Measurements from ENCODE around the gene WWOX. TPM values are rescaled to one million over a fixed set of nuclear protein-coding genes. Genes with fewer than 3 reads are reported as not detected.

Gene WWOX
- total and polyA plus RNA-seq, 2 of the 13 experiments (the other 11 are each of a cell fraction or from before 2014, with no cell fraction given): 9.1 to 37.4 TPM

- DNase-seq (ENCODE audit: low spot score) (no peak), FAIRE-seq (no peak), ATAC-seq (no peak)
- TF ChIP-seq EP300 (IDR thresholded peaks at IDR 0.05; ENCODE audit: low read depth in 2 of 2, low read length in 2 of 2): no peak
- no peak for TF ChIP-seq EP300 (CRISPR knock-in tag; IDR thresholded peaks at IDR 0.05; ENCODE audit: borderline replicate concordance)
- TF ChIP-seq YEATS2 (CRISPR knock-in tag; IDR thresholded peaks at IDR 0.05; ENCODE audit: borderline replicate concordance): no peak
- no peak for TF ChIP-seq AFF4 (CRISPR knock-in tag; IDR thresholded peaks at IDR 0.05)
- no peak for TF ChIP-seq ZNF552 (CRISPR knock-in tag; IDR thresholded peaks at IDR 0.05; ENCODE audit: borderline replicate concordance)
- TF ChIP-seq ZNF576 (CRISPR knock-in tag; IDR thresholded peaks at IDR 0.05): no peak
- no peak for TF ChIP-seq POLR2AphosphoS2 (IDR thresholded peaks at IDR 0.05; ENCODE audit: low read depth, low read length)
- TF ChIP-seq BRF2 (CRISPR knock-in tag; IDR thresholded peaks at IDR 0.05): no peak
- no peak for TF ChIP-seq KDM5A (IDR thresholded peaks at IDR 0.05; ENCODE audit: borderline replicate concordance, low read length)
- no peak for TF ChIP-seq PPARG (CRISPR knock-in tag; conservative IDR thresholded peaks at IDR 0.05)
- TF ChIP-seq JARID2 (CRISPR knock-in tag; IDR thresholded peaks at IDR 0.05; ENCODE audit: insufficient replicate concordance): no peak
- no peak for TF ChIP-seq RORA (CRISPR knock-in tag; IDR thresholded peaks at IDR 0.05)
- TF ChIP-seq ZNF678 (CRISPR knock-in tag; IDR thresholded peaks at IDR 0.05): no peak
- no peak for TF ChIP-seq NCOA5 (CRISPR knock-in tag; IDR thresholded peaks at IDR 0.05)
- TF ChIP-seq NKX3-1 (CRISPR knock-in tag; IDR thresholded peaks at IDR 0.05): no peak
- TF ChIP-seq HNF4A (CRISPR knock-in tag; IDR thresholded peaks at IDR 0.05): no peak
- no peak for TF ChIP-seq ARHGAP35 (CRISPR knock-in tag; IDR thresholded peaks at IDR 0.05; ENCODE audit: borderline replicate concordance)
- no peak for TF ChIP-seq ZBTB10 (CRISPR knock-in tag; IDR thresholded peaks at IDR 0.05; ENCODE audit: borderline replicate concordance)
Measured at GRCh38 chr16:78230832-78231231, 131.4 kb downstream of the WWOX start.

More at GRCh38 chr16:78230832-78231231, 131.4 kb downstream of the WWOX start:
- Histone ChIP-seq H3K9ac (ENCODE audit: insufficient read depth, low read depth, low read length) (no peak overlapping the region), H3K27ac (ENCODE audit: extremely low read length, insufficient read depth, low read length) (no peak overlapping the region), H3K4me1 (ENCODE audit: insufficient read depth, low read length) (peaks cover 25% of the 10 kb centered on the region), H3K9me3 (ENCODE audit: low read length) (no peaks in the 10 kb centered on the region), H3K79me2 (ENCODE audit: insufficient read depth, low read length) (no peaks in the 10 kb centered on the region), H3K4me3 (replicated peaks in 1 of 3; ENCODE audit: insufficient read depth in 1 of 3, low read depth in 2 of 3, low read length in 3 of 3) (no peak overlapping the region), H3K4me2 (ENCODE audit: low read depth, low read length) (no peak overlapping the region), H4K20me1 (ENCODE audit: insufficient read depth, low read length) (no peaks in the 10 kb centered on the region), H2AFZ (ENCODE audit: low read length) (no peak overlapping the region), H3K36me3 (replicated peaks in 1 of 2; ENCODE audit: control insufficient read depth in 1 of 2, insufficient read depth in 2 of 2, low read length in 2 of 2) (no peaks in the 10 kb centered on the region), H3K27me3 (ENCODE audit: control insufficient read depth in 1 of 2, insufficient read depth in 2 of 2, low read length in 2 of 2) (no peaks in the 10 kb centered on the region)
- BruUV-seq (replicated peaks): no TSS peak
- intact Hi-C loops (cut with micrococcal nuclease; ENCODE audit: unreplicated experiment) (no loop called here), in situ Hi-C loops (cut with HindIII; ENCODE audit: extremely low pct_ligation_motif_present, low pct_unique_long_range_greater_than_20kb) (loop anchor here (5.0 to 25.0 kb wide), 4 partner anchors 109 to 1381 kb away; partner anchors contain the start of gene MAF)
- WGBS (ENCODE audit: low lambda C conversion rate): 92% methylated on average over 3 of the region's 3 CpGs
- POLR2A ChIA-PET: no interaction called here
- CTCF ChIA-PET (ENCODE audit: low intra/inter-chr PET ratio, low total read pairs): no interaction called here
